K562 (cell line): Measurements from ENCODE around the gene ZFP62. TPM values are rescaled to one million over a fixed set of nuclear protein-coding genes. Genes with fewer than 3 reads are reported as not detected.

Source experiments
- ATAC-seq: fragments of 200-7000 bp; cut with Tn5 transposase; 3 replicates; pipeline ENCODE4 v1.9.1; 2020; ENCODE audit warnings: moderate library complexity
- BruUV-seq: library from RNA; stranded (reverse); fragments of 400-500 nt; replicated peaks from 2 replicates; lab custom pipeline; 2021; lab: Mats Ljungman, UMichigan
- CTCF ChIA-PET: fragments of 300-600 bp; formaldehyde crosslinking; extraction: SDS; loops from one replicate; lab custom pipeline; 2021; ENCODE audit warnings: low intra/inter-chr PET ratio; lab: Yijun Ruan, JAX
- POLR2A ChIA-PET: fragments of 300-600, 350-650 bp; sonication (Branson Sonifier 250); formaldehyde crosslinking; extraction: SDS; loops from one replicate; lab custom pipeline; 2021; ENCODE audit warnings: antibody characterized with exemption, inconsistent platforms; lab: Yijun Ruan, JAX
- DNase-seq, 4 experiments: peaks; one replicate each; pipeline versions ENCODE4 v3.0.0 to v3.0.0-alpha.2; 2011 to 2018; ENCODE audit warnings: low spot score in 3 of 4, mixed read lengths in 3 of 4; ENCODE audit errors: extremely low read depth in 1 of 4
- FAIRE-seq: peaks from 2 replicates; lab custom pipeline; 2011; peaks lifted over from hg19 to GRCh38; lab: Jason Lieb, UNC
- H2AFZ ChIP-seq: 2 replicates; pipeline ENCODE4 v1.6.0; 2011; ENCODE audit warnings: low read depth, low read length, control low read depth, inconsistent platforms
- H3K27ac ChIP-seq: fragments of 200-600 bp; 3 replicates; pipeline ENCODE4 v1.8.0; 2011; ENCODE audit warnings: low read depth, mild to moderate bottlenecking, control low read depth, inconsistent platforms, low read length, moderate library complexity, mixed read lengths; ENCODE audit errors: extremely low read depth
- H3K27me3 ChIP-seq, 2 experiments: fragments of 300-600 bp in 1 of 2; 2 replicates in 1 of 2; 3 replicates in 1 of 2; pipeline versions ENCODE4 v1.6.0 to v1.8.0; 2011; ENCODE audit warnings: inconsistent platforms in 2 of 2, low read length in 2 of 2, mild to moderate bottlenecking in 1 of 2, mixed read lengths in 1 of 2, moderate library complexity in 1 of 2; ENCODE audit not compliant: control insufficient read depth in 2 of 2, insufficient read depth in 2 of 2
- H3K36me3 ChIP-seq: fragments of 300-600 bp; 3 replicates; pipeline ENCODE4 v1.8.0; 2011; ENCODE audit warnings: mild to moderate bottlenecking, low read length, inconsistent platforms; ENCODE audit not compliant: control insufficient read depth, insufficient read depth
- H3K4me1 ChIP-seq, 2 experiments: fragments of 200-600 bp in 1 of 2; replicated peaks in 1 of 2; 2 replicates in 1 of 2; 3 replicates in 1 of 2; pipeline versions ENCODE4 v1.5.1 to v1.8.0; 2011; ENCODE audit warnings: inconsistent platforms in 2 of 2, low read length in 2 of 2, mild to moderate bottlenecking in 1 of 2, mixed read lengths in 1 of 2, moderate library complexity in 1 of 2; ENCODE audit not compliant: control insufficient read depth in 2 of 2, insufficient read depth in 2 of 2
- H3K4me2 ChIP-seq: 2 replicates; pipeline ENCODE4 v1.6.1; 2011; ENCODE audit warnings: low read length, control low read depth, inconsistent platforms, mixed read lengths; ENCODE audit not compliant: insufficient read depth
- H3K4me3 ChIP-seq: fragments of 200-600 bp; sonication (generic), shearing (Covaris generic); 2 replicates; pipeline ENCODE4 v1.5.1; 2016; ENCODE audit warnings: control low read depth, inconsistent platforms
- H3K79me2 ChIP-seq: fragments of 200-600 bp; 3 replicates; pipeline ENCODE4 v1.8.0; 2011; ENCODE audit warnings: low read length, inconsistent platforms; ENCODE audit not compliant: control insufficient read depth, insufficient read depth
- H3K9ac ChIP-seq, 2 experiments: 2 replicates each; pipeline versions ENCODE4 v1.6.0 to v1.6.1; 2011; ENCODE audit warnings: low read depth in 2 of 2, low read length in 2 of 2, control low read depth in 1 of 2, inconsistent platforms in 1 of 2, mild to moderate bottlenecking in 1 of 2, mixed read lengths in 1 of 2; ENCODE audit not compliant: insufficient read depth in 1 of 2
- H3K9me1 ChIP-seq: one replicate; pipeline ENCODE4 v1.6.0; 2011; ENCODE audit warnings: inconsistent platforms, mild to moderate bottlenecking, low read length, moderate library complexity; ENCODE audit not compliant: control insufficient read depth, insufficient read depth
- H3K9me3 ChIP-seq: replicated peaks from 2 replicates; pipeline ENCODE4 v1.5.1; 2011; ENCODE audit warnings: low read depth, low read length, inconsistent platforms; ENCODE audit not compliant: control insufficient read depth, insufficient read depth
- H4K20me1 ChIP-seq: replicated peaks from 2 replicates; pipeline ENCODE4 v1.6.1; 2011; ENCODE audit warnings: low read length, inconsistent platforms, mixed read lengths; ENCODE audit not compliant: control insufficient read depth, insufficient read depth
- ELF2 ChIP-seq: fragments of 250-450 bp; sonication (Bioruptor Pico); IDR thresholded peaks from 2 replicates; pipeline ENCODE4 v1.5.0; 2021; ENCODE audit warnings: mild to moderate bottlenecking
- ELF4 ChIP-seq: fragments of 450-650 bp; formaldehyde crosslinking; IDR thresholded peaks from 2 replicates; pipeline ENCODE4 v1.4.0; 2022; ENCODE audit warnings: missing genetic modification characterization
- IRF9 ChIP-seq: fragments of 450-650 bp; IDR thresholded peaks from 2 replicates; pipeline ENCODE4 v1.6.1; 2016; ENCODE audit warnings: missing biosample characterization, missing genetic modification characterization
- MECOM ChIP-seq: fragments of 250-450 bp; sonication (Bioruptor Pico); IDR thresholded peaks from 2 replicates; pipeline ENCODE4 v1.8.0; 2022; ENCODE audit warnings: inconsistent platforms
- MTA1 ChIP-seq: fragments of 450-650 bp; IDR thresholded peaks from 2 replicates; pipeline ENCODE4 v1.6.1; 2017; ENCODE audit warnings: borderline replicate concordance
- NR2F6 ChIP-seq: fragments of 450-650 bp; formaldehyde crosslinking; IDR thresholded peaks from 2 replicates; pipeline ENCODE4 v1.4.0; 2020; ENCODE audit warnings: mild to moderate bottlenecking
- POLR3G ChIP-seq: IDR thresholded peaks from 2 replicates; pipeline ENCODE4 v1.6.1; 2011; ENCODE audit not compliant: insufficient read length, insufficient replicate concordance; ENCODE audit errors: extremely low read depth
- PPARD ChIP-seq: fragments of 250-450 bp; sonication (Bioruptor Pico); IDR thresholded peaks from 2 replicates; pipeline ENCODE4 v1.8.0; 2022; ENCODE audit warnings: inconsistent platforms, mild to moderate bottlenecking, moderate library complexity
- RBM34 ChIP-seq: fragments of 200-400 bp; formaldehyde crosslinking; IDR thresholded peaks from 2 replicates; pipeline ENCODE4 v1.6.1; 2018; ENCODE audit warnings: low read length, borderline replicate concordance; ENCODE audit not compliant: insufficient read depth
- WGBS: fragments of 100-300 bp; shearing (Covaris generic); methylation state at CpG from one replicate; pipeline ENCODE4 v1.1.6; 2016; ENCODE audit warnings: low coverage, mixed read lengths; ENCODE audit not compliant: insufficient coverage; ENCODE audit errors: missing lambda C conversion rate; 5-methylcytosine and 5-hydroxymethylcytosine counted together
- in situ Hi-C: fragments of 300-500 bp; cut with MboI; formaldehyde crosslinking; loops from 4 replicates; pipeline ENCODE4 v1.15.0; 2018; ENCODE audit warnings: inconsistent platforms, mixed read lengths
- intact Hi-C: fragments of 100-400 bp; cut with micrococcal nuclease; formaldehyde crosslinking; loops from 2 replicates; pipeline ENCODE4 v1.14.2; 2022
- polyA plus RNA-seq, 8 experiments: library from polyadenylated mRNA; depleted of rRNA in 4 of 8; stranded (reverse) in 5 of 8; unstranded in 3 of 8; fragments of >200 nt; fragmentation: Nextera tagmentation in 2 of 8; fragmentation: Illumina TruSeq in 1 of 8; extraction: Ambion mirVana in 2 of 8; extraction: Trizol in 1 of 8; gene quantifications; 2 replicates each; pipeline versions ENCODE4 v1.2.1 to v1.2.3, GENCODE V29; 2011 to 2014; ENCODE audit warnings: inconsistent platforms in 1 of 8, missing spikeins in 1 of 8
- total RNA-seq, 7 experiments: library from RNA; depleted of rRNA in 6 of 7; stranded (reverse); fragments of >200 nt in 6 of 7; fragmentation: Illumina TruSeq in 2 of 7; extraction: Trizol in 2 of 7; gene quantifications; 2 replicates each; pipeline versions ENCODE4 v1.2.1 to v1.2.3, GENCODE V29; 2011 to 2021; ENCODE audit warnings: low replicate concordance in 1 of 7
- TF ChIP-seq, protein P1 (sequence below), 3 experiments: fragments of 200-800 bp in 1 of 3; fragments of 250-450 bp in 1 of 3; fragments of 450-650 bp in 1 of 3; sonication (Bioruptor Pico) in 1 of 3; sonication (Bioruptor generic) in 1 of 3; formaldehyde crosslinking in 1 of 3; IDR thresholded peaks; 2 replicates each; pipeline versions ENCODE4 v1.6.1 to v1.8.0; 2016 to 2022; ENCODE audit warnings: mild to moderate bottlenecking in 2 of 3, missing genetic modification characterization in 2 of 3, missing compliant biosample characterization in 1 of 3, moderate library complexity in 1 of 3

ZFP62 gene
- total and polyA plus RNA-seq, 9 of the 15 experiments (the other 6 are each of a cell fraction or from before 2014, with no cell fraction given): 12.2 to 37.5 (median 25.0) TPM

DNA sequence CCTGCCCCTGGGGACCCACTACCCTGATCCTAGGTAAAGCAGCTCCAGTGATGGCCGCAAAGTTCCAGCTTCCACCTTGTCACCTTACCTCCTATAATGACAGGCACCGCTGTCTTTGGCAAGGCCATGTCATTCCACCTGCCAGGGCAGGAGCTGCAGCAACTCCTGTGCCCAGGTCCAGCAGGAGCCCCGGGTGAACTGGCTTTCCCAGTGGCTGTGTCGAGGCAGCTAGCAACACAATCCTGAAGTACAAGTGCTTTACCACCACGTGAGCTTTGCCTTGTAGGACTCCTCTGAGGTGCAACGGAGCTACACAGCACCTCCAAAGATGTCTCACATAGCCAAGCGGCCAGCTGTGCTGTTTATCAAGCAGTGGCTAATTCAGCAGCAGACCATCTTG is 37.7 kb downstream of the ZFP62 start:
- H3K27me3 ChIP-seq: no peaks in the 10 kb centered on the region
- H3K4me2 ChIP-seq: peak overlapping the region; percentile 17; the same call in 1 of the 2 replicates
- ChIA-PET CTCF (no interaction called here), POLR2A (interaction anchor here (0.6 to 0.7 kb wide), 3 partner anchors 10 to 225 kb away, joined by 3 read pairs; no protein-coding TSS in a partner anchor)
- no peaks in the 10 kb centered on the region for H4K20me1 ChIP-seq
- in situ Hi-C loops: no loop called here
- intact Hi-C loops: no loop called here
- no peaks in the 10 kb centered on the region for H3K9me3 ChIP-seq
- H3K79me2 ChIP-seq: no peaks in the 10 kb centered on the region
- no peak overlapping the region for H3K27ac ChIP-seq
- H3K4me1 ChIP-seq: peaks cover 5 to 6% of the 10 kb centered on the region in 2 experiments; a peak in 3 of 5 replicates
- WGBS: 39% methylated on average over 7 of the region's 7 CpGs
- no peaks in the 10 kb centered on the region for H3K36me3 ChIP-seq
- FAIRE-seq (no peak), DNase-seq (no peak), ATAC-seq (no peak; the same call in 2 of the 3 replicates)
- no peaks in the 10 kb centered on the region for H3K9me1 ChIP-seq
- no TSS peak for BruUV-seq
- H3K9ac ChIP-seq: peak overlapping the region in 1 of 2 experiments; percentile 70; a peak in 1 of 4 replicates
- no peak overlapping the region for H3K4me3 ChIP-seq
- H2AFZ ChIP-seq: peak overlapping the region; percentile 40; the same call in 1 of the 2 replicates
- TF ChIP-seq PPARD (CRISPR knock-in tag) (no peak), MTA1 (no peak), RBM34 (no peak), ELF2 (CRISPR knock-in tag) (no peak), IRF9 (tag) (no peak), ELF4 (CRISPR knock-in tag) (no peak), MECOM (CRISPR knock-in tag) (no peak), NR2F6 (no peak), POLR3G (no peak)
- TF ChIP-seq, protein P1, sequence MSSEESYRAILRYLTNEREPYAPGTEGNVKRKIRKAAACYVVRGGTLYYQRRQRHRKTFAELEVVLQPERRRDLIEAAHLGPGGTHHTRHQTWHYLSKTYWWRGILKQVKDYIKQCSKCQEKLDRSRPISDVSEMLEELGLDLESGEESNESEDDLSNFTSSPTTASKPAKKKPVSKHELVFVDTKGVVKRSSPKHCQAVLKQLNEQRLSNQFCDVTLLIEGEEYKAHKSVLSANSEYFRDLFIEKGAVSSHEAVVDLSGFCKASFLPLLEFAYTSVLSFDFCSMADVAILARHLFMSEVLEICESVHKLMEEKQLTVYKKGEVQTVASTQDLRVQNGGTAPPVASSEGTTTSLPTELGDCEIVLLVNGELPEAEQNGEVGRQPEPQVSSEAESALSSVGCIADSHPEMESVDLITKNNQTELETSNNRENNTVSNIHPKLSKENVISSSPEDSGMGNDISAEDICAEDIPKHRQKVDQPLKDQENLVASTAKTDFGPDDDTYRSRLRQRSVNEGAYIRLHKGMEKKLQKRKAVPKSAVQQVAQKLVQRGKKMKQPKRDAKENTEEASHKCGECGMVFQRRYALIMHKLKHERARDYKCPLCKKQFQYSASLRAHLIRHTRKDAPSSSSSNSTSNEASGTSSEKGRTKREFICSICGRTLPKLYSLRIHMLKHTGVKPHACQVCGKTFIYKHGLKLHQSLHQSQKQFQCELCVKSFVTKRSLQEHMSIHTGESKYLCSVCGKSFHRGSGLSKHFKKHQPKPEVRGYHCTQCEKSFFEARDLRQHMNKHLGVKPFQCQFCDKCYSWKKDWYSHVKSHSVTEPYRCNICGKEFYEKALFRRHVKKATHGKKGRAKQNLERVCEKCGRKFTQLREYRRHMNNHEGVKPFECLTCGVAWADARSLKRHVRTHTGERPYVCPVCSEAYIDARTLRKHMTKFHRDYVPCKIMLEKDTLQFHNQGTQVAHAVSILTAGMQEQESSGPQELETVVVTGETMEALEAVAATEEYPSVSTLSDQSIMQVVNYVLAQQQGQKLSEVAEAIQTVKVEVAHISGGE (CRISPR knock-in tag; IDR thresholded peaks at IDR 0.05): no peak
